K562 (cell line): ENCODE data around the gene C4orf46. TPM values are rescaled to one million over a fixed set of nuclear protein-coding genes. Genes with fewer than 3 reads are reported as not detected.
A peak's percentile ranks its signal among the peaks of the same experiment; 100 is the strongest.
"Not testable (repeated sequence)": the region's sequence is repeated elsewhere in the genome, so short reads cannot be mapped to it uniquely, and the experiment has no call there.

Source experiments
- ARNT ChIP-seq, 2 experiments: fragments of 450-650 bp; IDR thresholded peaks; 2 replicates each; pipeline ENCODE4 v1.6.1; 2016; ENCODE audit warnings: mild to moderate bottlenecking in 1 of 2
- EP400 ChIP-seq: fragments of 450-650 bp; IDR thresholded peaks from 2 replicates; pipeline ENCODE4 v1.6.1; 2017; ENCODE audit warnings: antibody characterized with exemption, mild to moderate bottlenecking, moderate library complexity
- LARP7 ChIP-seq: fragments of 450-650 bp; IDR thresholded peaks from 2 replicates; pipeline ENCODE4 v1.6.1; 2016
- MIER1 ChIP-seq: fragments of 450-650 bp; IDR thresholded peaks from 2 replicates; pipeline ENCODE4 v1.6.1; 2016; ENCODE audit warnings: antibody characterized with exemption, mild to moderate bottlenecking, low read depth
- NKRF ChIP-seq: fragments of 450-650 bp; IDR thresholded peaks from 2 replicates; pipeline ENCODE4 v1.6.1; 2016; ENCODE audit warnings: borderline replicate concordance
- OTX1 ChIP-seq: fragments of 450-650 bp; formaldehyde crosslinking; IDR thresholded peaks from 2 replicates; pipeline ENCODE4 v1.4.0; 2022; ENCODE audit warnings: mild to moderate bottlenecking
- RAD21 ChIP-seq, 2 experiments: fragments of 250-450 bp in 1 of 2; fragments of 450-650 bp in 1 of 2; sonication (Bioruptor Pico) in 1 of 2; formaldehyde crosslinking in 1 of 2; IDR thresholded peaks in 1 of 2; conservative IDR thresholded peaks in 1 of 2; 2 replicates each; pipeline versions ENCODE4 v1.4.0 to v1.8.0; 2020 to 2022; ENCODE audit warnings: mild to moderate bottlenecking in 2 of 2, moderate library complexity in 1 of 2
- SMARCA5 ChIP-seq: fragments of 450-650 bp; IDR thresholded peaks from 2 replicates; pipeline ENCODE4 v1.6.1; 2016
- THRAP3 ChIP-seq: fragments of 450-650 bp; IDR thresholded peaks from 2 replicates; pipeline ENCODE4 v1.6.1; 2016; ENCODE audit warnings: mild to moderate bottlenecking, inconsistent platforms, borderline replicate concordance
- THRB ChIP-seq: fragments of 450-650 bp; formaldehyde crosslinking; conservative IDR thresholded peaks from 2 replicates; pipeline ENCODE4 v1.4.0; 2022; ENCODE audit warnings: mild to moderate bottlenecking, missing genetic modification characterization
- TOE1 ChIP-seq, 2 experiments: fragments of 450-650 bp in 1 of 2; sonication (generic) in 1 of 2; formaldehyde crosslinking in 1 of 2; IDR thresholded peaks; 2 replicates each; pipeline versions ENCODE4 v1.7.1 to v1.8.0; 2016 to 2022; ENCODE audit warnings: borderline replicate concordance in 2 of 2, mild to moderate bottlenecking in 2 of 2, antibody characterized with exemption in 1 of 2, inconsistent platforms in 1 of 2, low read depth in 1 of 2, missing genetic modification reagents in 1 of 2, moderate library complexity in 1 of 2
- ZBTB40 ChIP-seq, 2 experiments: fragments of 450-650 bp in 1 of 2; sonication (generic) in 1 of 2; formaldehyde crosslinking in 1 of 2; IDR thresholded peaks; 2 replicates each; pipeline versions ENCODE4 v1.7.1 to v1.9.0; 2016 to 2022; ENCODE audit warnings: inconsistent platforms in 1 of 2, mild to moderate bottlenecking in 1 of 2, missing genetic modification reagents in 1 of 2
- ZBTB8A ChIP-seq: fragments of 450-650 bp; IDR thresholded peaks from 2 replicates; pipeline ENCODE4 v1.6.1; 2018; ENCODE audit warnings: mild to moderate bottlenecking, moderate library complexity; ENCODE audit not compliant: partially characterized antibody
- polyA plus RNA-seq, 8 experiments: library from polyadenylated mRNA; depleted of rRNA in 4 of 8; stranded (reverse) in 5 of 8; unstranded in 3 of 8; fragments of >200 nt; fragmentation: Nextera tagmentation in 2 of 8; fragmentation: Illumina TruSeq in 1 of 8; extraction: Ambion mirVana in 2 of 8; extraction: Trizol in 1 of 8; gene quantifications; 2 replicates each; pipeline versions ENCODE4 v1.2.1 to v1.2.3, GENCODE V29; 2011 to 2014; ENCODE audit warnings: inconsistent platforms in 1 of 8, missing spikeins in 1 of 8
- total RNA-seq, 7 experiments: library from RNA; depleted of rRNA in 6 of 7; stranded (reverse); fragments of >200 nt in 6 of 7; fragmentation: Illumina TruSeq in 2 of 7; extraction: Trizol in 2 of 7; gene quantifications; 2 replicates each; pipeline versions ENCODE4 v1.2.1 to v1.2.3, GENCODE V29; 2011 to 2021; ENCODE audit warnings: low replicate concordance in 1 of 7

The C4orf46 gene
- total and polyA plus RNA-seq, 9 of the 15 experiments (the other 6 are each of a cell fraction or from before 2014, with no cell fraction given), result 9.7 to 24.4 (median 17.0) TPM

- TF ChIP-seq ZBTB40 (IDR thresholded peaks at IDR 0.05), result peak; percentile 62
- TF ChIP-seq ZBTB40 (CRISPR knock-in tag; IDR thresholded peaks at IDR 0.05); TOE1 (CRISPR knock-in tag; IDR thresholded peaks at IDR 0.05; ENCODE audit: borderline replicate concordance, low read depth): not testable (repeated sequence)
- peak; percentile 84; the same call in 1 of the 2 replicates for TF ChIP-seq SMARCA5
- TF ChIP-seq OTX1 (CRISPR knock-in tag), result 0 out of 2 replicates have a peak, but pooled peaks have one; percentile 51
- peak in 1 of 2 experiments; percentile 58; a peak in 1 of 4 replicates for TF ChIP-seq ARNT (IDR thresholded peaks at IDR 0.05)
- TF ChIP-seq EP400, result 0 out of 2 replicates have a peak, but pooled peaks have one; percentile 4
- TF ChIP-seq NKRF, result peak; percentile 31; the same call in 1 of the 2 replicates
- peak; percentile 56; the same call in 1 of the 2 replicates for TF ChIP-seq MIER1
- TF ChIP-seq ZBTB8A, result peak; percentile 46
- peak; percentile 62 for TF ChIP-seq TOE1 (IDR thresholded peaks at IDR 0.05; ENCODE audit: borderline replicate concordance)
- TF ChIP-seq THRB (CRISPR knock-in tag), result peak; percentile 90
- peak in 1 of 2 experiments; percentile 6; a peak in 1 of 4 replicates for TF ChIP-seq RAD21 (CRISPR knock-in tag; conservative IDR thresholded peaks at IDR 0.05 in 1 of 2, IDR thresholded peaks at IDR 0.05 in 1 of 2)
- TF ChIP-seq LARP7, result peak; percentile 94; the same call in 1 of the 2 replicates
- peak; percentile 56; the same call in 1 of the 2 replicates for TF ChIP-seq THRAP3
These were observed 8.4 kb downstream of the C4orf46 start (continued) for GRCh38 chr4:158663255-158663654.
